ENCODE measurements around the gene TRIP13. TPM values are rescaled to one million over a fixed set of nuclear protein-coding genes. Genes with fewer than 3 reads are reported as not detected.

TRIP13 gene
- total RNA-seq, 1 experiment from 2014 or later: 42.6 TPM

DNA sequence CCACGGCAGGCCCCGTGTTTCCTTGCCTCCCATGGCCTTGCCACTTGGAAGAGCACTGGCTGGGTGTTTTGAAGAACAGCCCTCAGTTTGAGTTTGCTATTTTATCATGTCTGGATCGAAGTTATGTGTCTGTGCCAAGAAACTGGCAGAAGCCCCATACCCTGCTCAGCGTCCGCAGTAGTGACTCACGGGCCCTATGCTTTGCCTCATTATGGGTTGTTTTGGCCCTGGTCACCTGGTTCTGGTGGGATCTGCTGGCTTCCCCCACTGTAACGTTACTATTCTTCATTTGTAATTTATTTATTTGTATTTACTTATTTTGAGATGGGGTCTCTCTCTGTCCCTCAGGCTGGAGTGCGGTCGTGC lies 73.6 kb downstream of the TRIP13 start:
- Histone ChIP-seq H3K18ac (ENCODE audit: insufficient read length, low read depth, low read length) (no peak overlapping the region), H2BK20ac (ENCODE audit: low read depth, low read length, poor library complexity, severe bottlenecking) (no peak overlapping the region), H3K23me2 (ENCODE audit: insufficient read length, low read depth, low read length, poor library complexity, severe bottlenecking) (no peaks in the 10 kb centered on the region), H3K4me2 (ENCODE audit: insufficient read depth, insufficient read length, low read length) (no peak overlapping the region), H3T11ph (ENCODE audit: low read length) (no peak overlapping the region), H2BK120ac (ENCODE audit: low read depth, low read length, poor library complexity, severe bottlenecking) (no peak overlapping the region), H2BK12ac (ENCODE audit: insufficient read length, low read depth, low read length) (no peak overlapping the region), H2BK5ac (ENCODE audit: insufficient read length, low read length) (no peak overlapping the region), H4K5ac (ENCODE audit: insufficient read length, low read depth, low read length) (no peak overlapping the region), H4K91ac (ENCODE audit: insufficient read length, low read depth, low read length) (no peak overlapping the region), H3K14ac (ENCODE audit: insufficient read depth, low read length) (no peak overlapping the region), H2AK5ac (ENCODE audit: insufficient read length, low read length) (no peak overlapping the region), H4K8ac (replicated peaks; ENCODE audit: insufficient read length, low read depth, low read length) (no peak overlapping the region), H3K9me3 (ENCODE audit: control insufficient read depth, low read depth, low read length) (no peaks in the 10 kb centered on the region), H2BK15ac (ENCODE audit: low read depth, low read length) (no peak overlapping the region), H3K23ac (ENCODE audit: insufficient read length, low read depth, low read length) (no peak overlapping the region), H3K27ac (ENCODE audit: insufficient read length, low read depth, low read length) (no peak overlapping the region), H3K79me1 (ENCODE audit: insufficient read depth, low read depth, low read length, poor library complexity, severe bottlenecking) (no peaks in the 10 kb centered on the region), H3K4me1 (ENCODE audit: insufficient read depth, low read length) (no peaks in the 10 kb centered on the region), H3K79me2 (ENCODE audit: insufficient read depth, low read length) (no peaks in the 10 kb centered on the region), H2AFZ (ENCODE audit: low read length) (no peak overlapping the region), H3K27me3 (ENCODE audit: insufficient read depth, low read length) (no peaks in the 10 kb centered on the region), H3K56ac (ENCODE audit: insufficient read length, low read depth, low read length) (no peak overlapping the region), H4K20me1 (ENCODE audit: control insufficient read depth, insufficient read depth, insufficient read length) (no peaks in the 10 kb centered on the region), H3K4ac (ENCODE audit: low read depth, low read length) (no peak overlapping the region), H3K9ac (ENCODE audit: extremely low read depth, insufficient read length, low read length) (no peak overlapping the region)
- TF ChIP-seq, protein P1, sequence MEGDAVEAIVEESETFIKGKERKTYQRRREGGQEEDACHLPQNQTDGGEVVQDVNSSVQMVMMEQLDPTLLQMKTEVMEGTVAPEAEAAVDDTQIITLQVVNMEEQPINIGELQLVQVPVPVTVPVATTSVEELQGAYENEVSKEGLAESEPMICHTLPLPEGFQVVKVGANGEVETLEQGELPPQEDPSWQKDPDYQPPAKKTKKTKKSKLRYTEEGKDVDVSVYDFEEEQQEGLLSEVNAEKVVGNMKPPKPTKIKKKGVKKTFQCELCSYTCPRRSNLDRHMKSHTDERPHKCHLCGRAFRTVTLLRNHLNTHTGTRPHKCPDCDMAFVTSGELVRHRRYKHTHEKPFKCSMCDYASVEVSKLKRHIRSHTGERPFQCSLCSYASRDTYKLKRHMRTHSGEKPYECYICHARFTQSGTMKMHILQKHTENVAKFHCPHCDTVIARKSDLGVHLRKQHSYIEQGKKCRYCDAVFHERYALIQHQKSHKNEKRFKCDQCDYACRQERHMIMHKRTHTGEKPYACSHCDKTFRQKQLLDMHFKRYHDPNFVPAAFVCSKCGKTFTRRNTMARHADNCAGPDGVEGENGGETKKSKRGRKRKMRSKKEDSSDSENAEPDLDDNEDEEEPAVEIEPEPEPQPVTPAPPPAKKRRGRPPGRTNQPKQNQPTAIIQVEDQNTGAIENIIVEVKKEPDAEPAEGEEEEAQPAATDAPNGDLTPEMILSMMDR (conservative IDR thresholded peaks at IDR 0.05): no peak
- DNase-seq: no peak
- H3K36me3 Mint-ChIP-seq (ENCODE audit: insufficient read depth in 1 of 3, low read depth in 3 of 3): no peaks in the 10 kb centered on the region; a peak in 1 of 7 replicates
- H3K9me3 Mint-ChIP-seq: peaks cover 0 to 4% of the 10 kb centered on the region in 2 experiments; a peak in 2 of 5 replicates
- no peak overlapping the region for H3K4me3 Mint-ChIP-seq
- no peaks in the 10 kb centered on the region for H3K4me1 Mint-ChIP-seq
- peaks cover 32% of the 10 kb centered on the region for H3K27me3 Mint-ChIP-seq (ENCODE audit: low read depth)
- H3K27ac Mint-ChIP-seq: no peak overlapping the region
- no CpG with 5 or more reads among the region's 9 CpGs for WGBS (ENCODE audit: extremely low coverage, insufficient read length, low lambda C conversion rate)

Data from H9 (cell line).